Measurements from ENCODE around the gene PCSK2. TPM values are rescaled to one million over a fixed set of nuclear protein-coding genes. Genes with fewer than 3 reads are reported as not detected.

Gene PCSK2
- total RNA-seq, 1 experiment from 2014 or later: 245 TPM

GRCh38 chr20:17357238-17357637, 130.4 kb downstream of the PCSK2 start:
- DNase-seq (ENCODE audit: low spot score): peak; percentile 57
- H3K9me3 ChIP-seq (ENCODE audit: low read depth, low read length, poor library complexity, severe bottlenecking): no peaks in the 10 kb centered on the region
- intact Hi-C loops (cut with micrococcal nuclease; ENCODE audit: unreplicated experiment): no loop called here
- peaks cover 29% of the 10 kb centered on the region for H3K4me1 ChIP-seq (ENCODE audit: insufficient read depth, low read length, poor library complexity, severe bottlenecking)
- H3K4me3 ChIP-seq (ENCODE audit: low read depth, low read length, poor library complexity, severe bottlenecking): no peak overlapping the region
- peaks cover 45% of the 10 kb centered on the region for H3K36me3 ChIP-seq (ENCODE audit: insufficient read depth, low read length, poor library complexity, severe bottlenecking)
- H3K27me3 ChIP-seq (replicated peaks; ENCODE audit: insufficient read depth, low read depth, low read length, poor library complexity): no peaks in the 10 kb centered on the region
- H3K27ac ChIP-seq (ENCODE audit: low read depth, low read length, poor library complexity, severe bottlenecking): peak overlapping the region; percentile 82
- no peak for TF ChIP-seq CTCF (conservative IDR thresholded peaks at IDR 0.05; ENCODE audit: low read depth, low read length)
- TF ChIP-seq EZH2 (IDR thresholded peaks at IDR 0.05; ENCODE audit: borderline replicate concordance, low read depth, low read length, poor library complexity, severe bottlenecking): no peak
- BruUV-seq (replicated peaks): no TSS peak
- ChIA-PET CTCF (no interaction called here), POLR2A (ENCODE audit: low non-redundant PET) (interaction anchor here (0.7 kb wide), 1 partner anchor 106 kb away, joined by 6 read pairs; no protein-coding TSS in a partner anchor)

GRCh38 chr20:17358854-17359253, 132.0 kb downstream of the PCSK2 start:
- BruUV-seq (replicated peaks): no TSS peak
- no peak for DNase-seq (ENCODE audit: low spot score)
- intact Hi-C loops (cut with micrococcal nuclease; ENCODE audit: unreplicated experiment): no loop called here
- ChIA-PET CTCF (no interaction called here), POLR2A (ENCODE audit: low non-redundant PET) (no interaction called here)
- Histone ChIP-seq H3K27ac (ENCODE audit: low read depth, low read length, poor library complexity, severe bottlenecking) (no peak overlapping the region), H3K9me3 (ENCODE audit: low read depth, low read length, poor library complexity, severe bottlenecking) (no peaks in the 10 kb centered on the region), H3K4me1 (ENCODE audit: insufficient read depth, low read length, poor library complexity, severe bottlenecking) (peaks cover 29% of the 10 kb centered on the region), H3K27me3 (replicated peaks; ENCODE audit: insufficient read depth, low read depth, low read length, poor library complexity) (no peaks in the 10 kb centered on the region), H3K4me3 (ENCODE audit: low read depth, low read length, poor library complexity, severe bottlenecking) (no peak overlapping the region), H3K36me3 (ENCODE audit: insufficient read depth, low read length, poor library complexity, severe bottlenecking) (peaks cover 61% of the 10 kb centered on the region)
- TF ChIP-seq EZH2 (IDR thresholded peaks at IDR 0.05; ENCODE audit: borderline replicate concordance, low read depth, low read length, poor library complexity, severe bottlenecking) (no peak), CTCF (conservative IDR thresholded peaks at IDR 0.05; ENCODE audit: low read depth, low read length) (no peak)

GRCh38 chr20:17364681-17365080, 137.8 kb downstream of the PCSK2 start:
- Histone ChIP-seq H3K27ac (ENCODE audit: low read depth, low read length, poor library complexity, severe bottlenecking) (no peak overlapping the region), H3K9me3 (ENCODE audit: low read depth, low read length, poor library complexity, severe bottlenecking) (no peaks in the 10 kb centered on the region), H3K36me3 (ENCODE audit: insufficient read depth, low read length, poor library complexity, severe bottlenecking) (peaks cover 54% of the 10 kb centered on the region), H3K4me1 (ENCODE audit: insufficient read depth, low read length, poor library complexity, severe bottlenecking) (no peaks in the 10 kb centered on the region), H3K27me3 (replicated peaks; ENCODE audit: insufficient read depth, low read depth, low read length, poor library complexity) (no peaks in the 10 kb centered on the region), H3K4me3 (ENCODE audit: low read depth, low read length, poor library complexity, severe bottlenecking) (no peak overlapping the region)
- BruUV-seq (replicated peaks): no TSS peak
- no peak for TF ChIP-seq EZH2 (IDR thresholded peaks at IDR 0.05; ENCODE audit: borderline replicate concordance, low read depth, low read length, poor library complexity, severe bottlenecking)
- DNase-seq (ENCODE audit: low spot score): no peak
- POLR2A ChIA-PET (ENCODE audit: low non-redundant PET): no interaction called here
- CTCF ChIA-PET: interaction anchor here (0.6 kb wide), 1 partner anchor 138 kb away, joined by 6 read pairs; the partner anchor contains the start of gene PCSK2
- intact Hi-C loops (cut with micrococcal nuclease; ENCODE audit: unreplicated experiment): no loop called here

GRCh38 chr20:17365831-17366230, 139.0 kb downstream of the PCSK2 start:
- no TSS peak for BruUV-seq (replicated peaks)
- peaks cover 43% of the 10 kb centered on the region for H3K36me3 ChIP-seq (ENCODE audit: insufficient read depth, low read length, poor library complexity, severe bottlenecking)
- no peak overlapping the region for H3K27ac ChIP-seq (ENCODE audit: low read depth, low read length, poor library complexity, severe bottlenecking)
- CTCF ChIA-PET: no interaction called here
- no peaks in the 10 kb centered on the region for H3K9me3 ChIP-seq (ENCODE audit: low read depth, low read length, poor library complexity, severe bottlenecking)
- H3K4me3 ChIP-seq (ENCODE audit: low read depth, low read length, poor library complexity, severe bottlenecking): no peak overlapping the region
- H3K4me1 ChIP-seq (ENCODE audit: insufficient read depth, low read length, poor library complexity, severe bottlenecking): no peaks in the 10 kb centered on the region
- POLR2A ChIA-PET (ENCODE audit: low non-redundant PET): no interaction called here
- H3K27me3 ChIP-seq (replicated peaks; ENCODE audit: insufficient read depth, low read depth, low read length, poor library complexity): no peaks in the 10 kb centered on the region
- intact Hi-C loops (cut with micrococcal nuclease; ENCODE audit: unreplicated experiment): no loop called here
- TF ChIP-seq CTCF (conservative IDR thresholded peaks at IDR 0.05; ENCODE audit: low read depth, low read length) (no peak), EZH2 (IDR thresholded peaks at IDR 0.05; ENCODE audit: borderline replicate concordance, low read depth, low read length, poor library complexity, severe bottlenecking) (no peak)
- no peak for DNase-seq (ENCODE audit: low spot score)

All from A673 (cell line).